Measurements from ENCODE around the gene EEFSEC. TPM values are rescaled to one million over a fixed set of nuclear protein-coding genes. Genes with fewer than 3 reads are reported as not detected.

EEFSEC gene
- total RNA-seq, 1 donor from 2014 or later = 6.1 TPM

GRCh38 chr3:128307781-128308469, 154.6 kb downstream of the EEFSEC start:
- Mint-ChIP-seq H3K9me3 (ENCODE audit: unreplicated experiment) (peaks cover 4% of the 10 kb centered on the region), H3K27me3 (ENCODE audit: low read depth, unreplicated experiment) (peaks cover 21% of the 10 kb centered on the region), H3K36me3 (ENCODE audit: low read depth, unreplicated experiment) (peaks cover 4% of the 10 kb centered on the region), H3K4me3 (ENCODE audit: unreplicated experiment) (no peak overlapping the region), H3K4me1 (ENCODE audit: low read depth, unreplicated experiment) (no peaks in the 10 kb centered on the region), H3K27ac (ENCODE audit: unreplicated experiment) (no peak overlapping the region)
- no peaks in the 10 kb centered on the region for H3K4me1 ChIP-seq (ENCODE audit: insufficient read depth, low read length)
- H3K36me3 ChIP-seq (ENCODE audit: insufficient read depth, low read length) = no peaks in the 10 kb centered on the region
- no peaks in the 10 kb centered on the region for H3K27me3 ChIP-seq (ENCODE audit: insufficient read depth, low read length)
- no peak overlapping the region for H3K9ac ChIP-seq (ENCODE audit: low read length)
- no peak overlapping the region for H3K4me2 ChIP-seq (ENCODE audit: low read length)
- peaks cover 5% of the 10 kb centered on the region for H4K20me1 ChIP-seq (ENCODE audit: insufficient read depth, low read length)
- H3K27ac ChIP-seq (ENCODE audit: low read depth, low read length) = no peak overlapping the region
- no peak for TF ChIP-seq CTCF (IDR thresholded peaks at IDR 0.05; ENCODE audit: insufficient read depth, low read depth, low read length)
- TF ChIP-seq EZH2 (IDR thresholded peaks at IDR 0.05; ENCODE audit: insufficient read depth, low read length) = no peak
- FAIRE-seq (no peak), DNase-seq (ENCODE audit: low read depth) (no peak)
- no peaks in the 10 kb centered on the region for H3K79me2 ChIP-seq (ENCODE audit: insufficient read depth, low read length)
- H3K4me3 ChIP-seq (ENCODE audit: insufficient read depth, low read depth, low read length) = no peak overlapping the region
- no peak overlapping the region for H2AFZ ChIP-seq (ENCODE audit: low read depth, low read length)
- H3K9me3 ChIP-seq (ENCODE audit: insufficient read depth, low read depth, low read length) = no peaks in the 10 kb centered on the region

- Mint-ChIP-seq H3K4me1 (ENCODE audit: low read depth, unreplicated experiment) (no peaks in the 10 kb centered on the region), H3K27ac (ENCODE audit: unreplicated experiment) (no peak overlapping the region), H3K36me3 (ENCODE audit: low read depth, unreplicated experiment) (peaks cover 4% of the 10 kb centered on the region), H3K27me3 (ENCODE audit: low read depth, unreplicated experiment) (peaks cover 24% of the 10 kb centered on the region), H3K9me3 (ENCODE audit: unreplicated experiment) (peaks cover 4% of the 10 kb centered on the region), H3K4me3 (ENCODE audit: unreplicated experiment) (no peak overlapping the region)
- Histone ChIP-seq H3K4me1 (ENCODE audit: insufficient read depth, low read length) (no peaks in the 10 kb centered on the region), H3K27me3 (ENCODE audit: insufficient read depth, low read length) (no peaks in the 10 kb centered on the region), H3K9me3 (ENCODE audit: insufficient read depth, low read depth, low read length) (no peaks in the 10 kb centered on the region), H3K4me2 (ENCODE audit: low read length) (no peak overlapping the region), H4K20me1 (ENCODE audit: insufficient read depth, low read length) (peaks cover 11% of the 10 kb centered on the region), H3K27ac (ENCODE audit: low read depth, low read length) (no peak overlapping the region), H3K36me3 (ENCODE audit: insufficient read depth, low read length) (no peaks in the 10 kb centered on the region), H3K79me2 (ENCODE audit: insufficient read depth, low read length) (no peaks in the 10 kb centered on the region), H3K4me3 (ENCODE audit: insufficient read depth, low read depth, low read length) (no peak overlapping the region), H3K9ac (ENCODE audit: low read length) (no peak overlapping the region), H2AFZ (ENCODE audit: low read depth, low read length) (no peak overlapping the region)
- DNase-seq (ENCODE audit: low read depth) (no peak), FAIRE-seq (no peak)
- TF ChIP-seq EZH2 (IDR thresholded peaks at IDR 0.05; ENCODE audit: insufficient read depth, low read length) (no peak), CTCF (IDR thresholded peaks at IDR 0.05; ENCODE audit: insufficient read depth, low read depth, low read length) (no peak)
These were observed 155.7 kb downstream of the EEFSEC start for GRCh38 chr3:128309026-128309425.
